Peyer's patch (tissue), 4 donors: ENCODE measurements around the gene COPZ1. TPM values are rescaled to one million over a fixed set of nuclear protein-coding genes. Genes with fewer than 3 reads are reported as not detected.

Source experiments
- DNase-seq, 3 donors: peaks; one replicate each; pipeline ENCODE4 v3.0.0-alpha.2; 2017 to 2019
- H3K27ac ChIP-seq, 4 donors: fragments of 200-600 bp; sonication (generic); one replicate each; pipeline ENCODE4 v1.5.1; 2016 to 2019
- H3K27me3 ChIP-seq, 2 donors: fragments of 200-600 bp; sonication (generic); one replicate each; pipeline ENCODE4 v1.5.1; 2019
- H3K36me3 ChIP-seq, 3 donors: fragments of 200-600 bp; sonication (generic); one replicate each; pipeline ENCODE4 v1.5.1; 2016 to 2019
- H3K4me1 ChIP-seq, 4 donors: fragments of 200-600 bp; sonication (generic); one replicate each; pipeline ENCODE4 v1.5.1; 2016 to 2019
- H3K4me3 ChIP-seq, 4 donors: fragments of 200-600 bp; sonication (generic); 1 replicate in 3 of 4; 2 replicates in 1 of 4; pipeline ENCODE4 v1.5.1; 2016 to 2019; ENCODE audit warnings: mild to moderate bottlenecking in 1 of 4
- H3K9me3 ChIP-seq, 4 donors: fragments of 200-600 bp; sonication (generic); one replicate each; pipeline ENCODE4 v1.5.1; 2016 to 2019; ENCODE audit warnings: mild to moderate bottlenecking in 1 of 4
- CTCF ChIP-seq, 6 experiments: fragments of 450-650 bp in 4 of 6; fragments of 200-600 bp in 2 of 6; sonication (generic) in 1 of 6; IDR thresholded peaks; one replicate each; pipeline ENCODE4 v1.5.1; 2017 to 2019; ENCODE audit warnings: antibody characterized with exemption in 6 of 6, mild to moderate bottlenecking in 3 of 6, moderate library complexity in 1 of 6
- POLR2A ChIP-seq, 2 donors: fragments of 450-650 bp; IDR thresholded peaks; one replicate each; pipeline ENCODE4 v1.5.1; 2017; ENCODE audit warnings: antibody characterized with exemption in 2 of 2, mild to moderate bottlenecking in 2 of 2, moderate library complexity in 2 of 2
- total RNA-seq, 4 donors: library from RNA; depleted of rRNA; stranded (reverse); fragments of >200 nt; gene quantifications; one replicate each; pipeline ENCODE4 v1.1.0, GENCODE V29; 2016

The COPZ1 gene
- total RNA-seq, 4 donors from 2014 or later = 42.4 to 66.9 (median 54.2) TPM

GRCh38 chr12:54337280-54337842, 12.4 kb downstream of the COPZ1 start:
- no peaks in the 10 kb centered on the region for H3K9me3 ChIP-seq
- peak overlapping the region in 1 of 4 donors; percentile 11 for H3K27ac ChIP-seq
- no peak for DNase-seq
- no peaks in the 10 kb centered on the region for H3K27me3 ChIP-seq
- TF ChIP-seq POLR2A (IDR thresholded peaks at IDR 0.05) (no peak), CTCF (IDR thresholded peaks at IDR 0.05) (no peak)
- H3K4me3 ChIP-seq = no peak overlapping the region
- H3K4me1 ChIP-seq = peaks cover 0 to 40% (median 0%) of the 10 kb centered on the region in 4 donors
- peaks cover 0 to 11% (median 0%) of the 10 kb centered on the region in 3 donors for H3K36me3 ChIP-seq

GRCh38 chr12:54337854-54338650, 13.1 kb downstream of the COPZ1 start:
- Histone ChIP-seq H3K9me3 (no peaks in the 10 kb centered on the region), H3K27ac (peak overlapping the region in 1 of 4 donors; percentile 11), H3K36me3 (peaks cover 0 to 18% (median 0%) of the 10 kb centered on the region in 3 donors), H3K27me3 (no peaks in the 10 kb centered on the region), H3K4me3 (no peak overlapping the region), H3K4me1 (peaks cover 0 to 38% (median 0%) of the 10 kb centered on the region in 4 donors)
- DNase-seq = no peak
- no peak for TF ChIP-seq POLR2A (IDR thresholded peaks at IDR 0.05)
- no peak for TF ChIP-seq CTCF (IDR thresholded peaks at IDR 0.05)

- Histone ChIP-seq H3K27ac (no peak overlapping the region), H3K4me1 (peaks cover 0 to 38% (median 0%) of the 10 kb centered on the region in 4 donors), H3K9me3 (no peaks in the 10 kb centered on the region), H3K4me3 (no peak overlapping the region), H3K27me3 (no peaks in the 10 kb centered on the region), H3K36me3 (peaks cover 0 to 26% (median 0%) of the 10 kb centered on the region in 3 donors)
- TF ChIP-seq CTCF (IDR thresholded peaks at IDR 0.05) (no peak), POLR2A (IDR thresholded peaks at IDR 0.05) (no peak)
- DNase-seq = no peak
Measured at GRCh38 chr12:54338698-54339296, 13.9 kb downstream of the COPZ1 start.

- Histone ChIP-seq H3K27ac (no peak overlapping the region), H3K27me3 (no peaks in the 10 kb centered on the region), H3K36me3 (peaks cover 0 to 46% (median 0%) of the 10 kb centered on the region in 3 donors), H3K4me1 (peaks cover 0 to 32% (median 0%) of the 10 kb centered on the region in 4 donors), H3K4me3 (no peak overlapping the region), H3K9me3 (no peaks in the 10 kb centered on the region)
- no peak for TF ChIP-seq CTCF (IDR thresholded peaks at IDR 0.05)
- no peak for TF ChIP-seq POLR2A (IDR thresholded peaks at IDR 0.05)
- DNase-seq = no peak
Measured at GRCh38 chr12:54340846-54341245, 15.9 kb downstream of the COPZ1 start.

GRCh38 chr12:54341378-54342300, 16.7 kb downstream of the COPZ1 start:
- H3K4me3 ChIP-seq = no peak overlapping the region
- TF ChIP-seq POLR2A (IDR thresholded peaks at IDR 0.05) = no peak
- no peak for TF ChIP-seq CTCF (IDR thresholded peaks at IDR 0.05)
- H3K36me3 ChIP-seq = peaks cover 0 to 53% (median 0%) of the 10 kb centered on the region in 3 donors
- H3K27me3 ChIP-seq = no peaks in the 10 kb centered on the region
- no peak overlapping the region for H3K27ac ChIP-seq
- peaks cover 0 to 27% (median 0%) of the 10 kb centered on the region in 4 donors for H3K4me1 ChIP-seq
- H3K9me3 ChIP-seq = no peaks in the 10 kb centered on the region
- no peak for DNase-seq
